ENCODE data around the gene ZNF654.

GRCh38 chr3:88114878-88115549 lies 56.0 kb downstream of the ZNF654 start:
- TF ChIP-seq CTCF (optimal IDR thresholded peaks at IDR 0.05 in 1 of 3, IDR thresholded peaks at IDR 0.05 in 1 of 3, conservative IDR thresholded peaks at IDR 0.05 in 1 of 3; ENCODE audit: extremely low read depth in 1 of 3, insufficient read depth in 2 of 3, low read length in 3 of 3) (no peak), EZH2 (IDR thresholded peaks at IDR 0.05; ENCODE audit: low read length) (no peak)

Data from keratinocyte (primary cell).